Lower leg skin (tissue), 3 donors: Measurements from ENCODE around the gene ATP2B2.

Source experiments
- CTCF ChIP-seq, 3 donors: fragments of 450-650 bp; IDR thresholded peaks; one replicate each; pipeline ENCODE4 v1.5.1; 2016; ENCODE audit warnings: antibody characterized with exemption in 3 of 3, mild to moderate bottlenecking in 3 of 3, moderate library complexity in 2 of 3
- POLR2A ChIP-seq, 2 donors: fragments of 450-650 bp; IDR thresholded peaks; one replicate each; pipeline ENCODE4 v1.6.1; 2016 to 2017; ENCODE audit warnings: antibody characterized with exemption in 2 of 2, mild to moderate bottlenecking in 1 of 2, moderate library complexity in 1 of 2

GRCh38 chr3:10378246-10378645 is 127.1 kb downstream of the ATP2B2 start:
- TF ChIP-seq CTCF (IDR thresholded peaks at IDR 0.05), result no peak
- no peak for TF ChIP-seq POLR2A (IDR thresholded peaks at IDR 0.05)
